ENCODE results near the gene TYSND1.
"Not testable (repeated sequence)": the region's sequence is repeated elsewhere in the genome, so short reads cannot be mapped to it uniquely, and the experiment has no call there.

TYSND1 gene

GRCh38 chr10:70146489-70147258 is at the start of gene TYSND1:
Gene TYSND1 (minus strand): TSS chr10:70146700. CDS start chr10:70146586, 114 bp downstream.
- H3K4me3 ChIP-seq (ENCODE audit: low read length) = peak within 1 kb of the TSS; percentile 72; the same call in 1 of the 2 replicates
- no peak for TF ChIP-seq ZNF274 (IDR thresholded peaks at IDR 0.05; ENCODE audit: low read depth, low read length)

GRCh38 chr10:70193391-70193844 is 46.9 kb upstream of the TYSND1 start:
- no peak overlapping the region for H3K4me3 ChIP-seq (ENCODE audit: low read length)
- TF ChIP-seq ZNF274 (IDR thresholded peaks at IDR 0.05; ENCODE audit: low read depth, low read length) = no peak

- no peak for TF ChIP-seq ZNF274 (IDR thresholded peaks at IDR 0.05; ENCODE audit: low read depth, low read length)
- H3K4me3 ChIP-seq (ENCODE audit: low read length) = no peak overlapping the region
These were observed 45.9 kb upstream of the TYSND1 start for GRCh38 chr10:70192326-70192968.

- no peak overlapping the region for H3K4me3 ChIP-seq (ENCODE audit: low read length)
These were observed 45.4 kb upstream of the TYSND1 start for GRCh38 chr10:70191972-70192305.

GRCh38 chr10:70191161-70191971 is 44.9 kb upstream of the TYSND1 start:
- no peak for TF ChIP-seq ZNF274 (IDR thresholded peaks at IDR 0.05; ENCODE audit: low read depth, low read length)
- no peak overlapping the region for H3K4me3 ChIP-seq (ENCODE audit: low read length)

More at GRCh38 chr10:70191972-70192305, 45.4 kb upstream of the TYSND1 start:
- no peak for TF ChIP-seq ZNF274 (IDR thresholded peaks at IDR 0.05; ENCODE audit: low read depth, low read length)

- no peak overlapping the region for H3K4me3 ChIP-seq (ENCODE audit: low read length)
- no peak for TF ChIP-seq ZNF274 (IDR thresholded peaks at IDR 0.05; ENCODE audit: low read depth, low read length)
These were observed 44.1 kb upstream of the TYSND1 start for GRCh38 chr10:70190581-70190980.

- H3K4me3 ChIP-seq (ENCODE audit: low read length) = no peak overlapping the region
- TF ChIP-seq ZNF274 (IDR thresholded peaks at IDR 0.05; ENCODE audit: low read depth, low read length) = no peak
These were observed 43.6 kb upstream of the TYSND1 start for GRCh38 chr10:70190102-70190501.

- no peak for TF ChIP-seq ZNF274 (IDR thresholded peaks at IDR 0.05; ENCODE audit: low read depth, low read length)
- no peak overlapping the region for H3K4me3 ChIP-seq (ENCODE audit: low read length)
These were observed 42.3 kb upstream of the TYSND1 start for GRCh38 chr10:70188768-70189167.

- no peak overlapping the region for H3K4me3 ChIP-seq (ENCODE audit: low read length)
- no peak for TF ChIP-seq ZNF274 (IDR thresholded peaks at IDR 0.05; ENCODE audit: low read depth, low read length)
These were observed 40.1 kb upstream of the TYSND1 start for GRCh38 chr10:70186571-70186970.

GRCh38 chr10:70186090-70186489 is 39.6 kb upstream of the TYSND1 start:
- TF ChIP-seq ZNF274 (IDR thresholded peaks at IDR 0.05; ENCODE audit: low read depth, low read length) = no peak

GRCh38 chr10:70183304-70183703 is 36.8 kb upstream of the TYSND1 start:
- no peak for TF ChIP-seq ZNF274 (IDR thresholded peaks at IDR 0.05; ENCODE audit: low read depth, low read length)
- H3K4me3 ChIP-seq (ENCODE audit: low read length) = no peak overlapping the region

More at GRCh38 chr10:70186090-70186489, 39.6 kb upstream of the TYSND1 start:
- H3K4me3 ChIP-seq (ENCODE audit: low read length) = no peak overlapping the region

GRCh38 chr10:70179209-70179608 is 32.7 kb upstream of the TYSND1 start:
- not testable (repeated sequence) for H3K4me3 ChIP-seq (ENCODE audit: low read length)

GRCh38 chr10:70178139-70178725 is 31.7 kb upstream of the TYSND1 start:
- no peak for TF ChIP-seq ZNF274 (IDR thresholded peaks at IDR 0.05; ENCODE audit: low read depth, low read length)
- no peak overlapping the region for H3K4me3 ChIP-seq (ENCODE audit: low read length)

- H3K4me3 ChIP-seq (ENCODE audit: low read length) = no peak overlapping the region
- no peak for TF ChIP-seq ZNF274 (IDR thresholded peaks at IDR 0.05; ENCODE audit: low read depth, low read length)
These were observed 29.9 kb upstream of the TYSND1 start for GRCh38 chr10:70176441-70176840.

Measured in GM08714 (cell line).